Measurements from ENCODE around the gene IRX6.

GRCh38 chr16:55325080-55325447, 1.1 kb downstream of the IRX6 start:
- no peak for TF ChIP-seq CTCF (IDR thresholded peaks at IDR 0.05)
- no peak for TF ChIP-seq POLR2A (IDR thresholded peaks at IDR 0.05)

All from testis (tissue), 2 donors.